K562 (cell line): ENCODE measurements around the gene SLC23A2. TPM values are rescaled to one million over a fixed set of nuclear protein-coding genes. Genes with fewer than 3 reads are reported as not detected.

ENCODE experiments used
- ATAC-seq: fragments of 200-7000 bp; cut with Tn5 transposase; 3 replicates; pipeline ENCODE4 v1.9.1; 2020; ENCODE audit warnings: moderate library complexity
- BruUV-seq: library from RNA; stranded (reverse); fragments of 400-500 nt; replicated peaks from 2 replicates; lab custom pipeline; 2021; lab: Mats Ljungman, UMichigan
- CTCF ChIA-PET: fragments of 300-600 bp; formaldehyde crosslinking; extraction: SDS; loops from one replicate; lab custom pipeline; 2021; ENCODE audit warnings: low intra/inter-chr PET ratio; lab: Yijun Ruan, JAX
- POLR2A ChIA-PET: fragments of 300-600, 350-650 bp; sonication (Branson Sonifier 250); formaldehyde crosslinking; extraction: SDS; loops from one replicate; lab custom pipeline; 2021; ENCODE audit warnings: antibody characterized with exemption, inconsistent platforms; lab: Yijun Ruan, JAX
- DNase-seq, 4 experiments: peaks; one replicate each; pipeline versions ENCODE4 v3.0.0 to v3.0.0-alpha.2; 2011 to 2018; ENCODE audit warnings: low spot score in 3 of 4, mixed read lengths in 3 of 4; ENCODE audit errors: extremely low read depth in 1 of 4
- FAIRE-seq: peaks from 2 replicates; lab custom pipeline; 2011; peaks lifted over from hg19 to GRCh38; lab: Jason Lieb, UNC
- H2AFZ ChIP-seq: 2 replicates; pipeline ENCODE4 v1.6.0; 2011; ENCODE audit warnings: low read depth, low read length, control low read depth, inconsistent platforms
- H3K27ac ChIP-seq: fragments of 200-600 bp; 3 replicates; pipeline ENCODE4 v1.8.0; 2011; ENCODE audit warnings: low read depth, mild to moderate bottlenecking, control low read depth, inconsistent platforms, low read length, moderate library complexity, mixed read lengths; ENCODE audit errors: extremely low read depth
- H3K27me3 ChIP-seq, 2 experiments: fragments of 300-600 bp in 1 of 2; 2 replicates in 1 of 2; 3 replicates in 1 of 2; pipeline versions ENCODE4 v1.6.0 to v1.8.0; 2011; ENCODE audit warnings: inconsistent platforms in 2 of 2, low read length in 2 of 2, mild to moderate bottlenecking in 1 of 2, mixed read lengths in 1 of 2, moderate library complexity in 1 of 2; ENCODE audit not compliant: control insufficient read depth in 2 of 2, insufficient read depth in 2 of 2
- H3K36me3 ChIP-seq: fragments of 300-600 bp; 3 replicates; pipeline ENCODE4 v1.8.0; 2011; ENCODE audit warnings: mild to moderate bottlenecking, low read length, inconsistent platforms; ENCODE audit not compliant: control insufficient read depth, insufficient read depth
- H3K4me1 ChIP-seq, 2 experiments: fragments of 200-600 bp in 1 of 2; replicated peaks in 1 of 2; 2 replicates in 1 of 2; 3 replicates in 1 of 2; pipeline versions ENCODE4 v1.5.1 to v1.8.0; 2011; ENCODE audit warnings: inconsistent platforms in 2 of 2, low read length in 2 of 2, mild to moderate bottlenecking in 1 of 2, mixed read lengths in 1 of 2, moderate library complexity in 1 of 2; ENCODE audit not compliant: control insufficient read depth in 2 of 2, insufficient read depth in 2 of 2
- H3K4me2 ChIP-seq: 2 replicates; pipeline ENCODE4 v1.6.1; 2011; ENCODE audit warnings: low read length, control low read depth, inconsistent platforms, mixed read lengths; ENCODE audit not compliant: insufficient read depth
- H3K4me3 ChIP-seq: fragments of 200-600 bp; sonication (generic), shearing (Covaris generic); 2 replicates; pipeline ENCODE4 v1.5.1; 2016; ENCODE audit warnings: control low read depth, inconsistent platforms
- H3K79me2 ChIP-seq: fragments of 200-600 bp; 3 replicates; pipeline ENCODE4 v1.8.0; 2011; ENCODE audit warnings: low read length, inconsistent platforms; ENCODE audit not compliant: control insufficient read depth, insufficient read depth
- H3K9ac ChIP-seq, 2 experiments: 2 replicates each; pipeline versions ENCODE4 v1.6.0 to v1.6.1; 2011; ENCODE audit warnings: low read depth in 2 of 2, low read length in 2 of 2, control low read depth in 1 of 2, inconsistent platforms in 1 of 2, mild to moderate bottlenecking in 1 of 2, mixed read lengths in 1 of 2; ENCODE audit not compliant: insufficient read depth in 1 of 2
- H3K9me1 ChIP-seq: one replicate; pipeline ENCODE4 v1.6.0; 2011; ENCODE audit warnings: inconsistent platforms, mild to moderate bottlenecking, low read length, moderate library complexity; ENCODE audit not compliant: control insufficient read depth, insufficient read depth
- H3K9me3 ChIP-seq: replicated peaks from 2 replicates; pipeline ENCODE4 v1.5.1; 2011; ENCODE audit warnings: low read depth, low read length, inconsistent platforms; ENCODE audit not compliant: control insufficient read depth, insufficient read depth
- H4K20me1 ChIP-seq: replicated peaks from 2 replicates; pipeline ENCODE4 v1.6.1; 2011; ENCODE audit warnings: low read length, inconsistent platforms, mixed read lengths; ENCODE audit not compliant: control insufficient read depth, insufficient read depth
- CHD7 ChIP-seq: fragments of 200-600 bp; sonication (generic); IDR thresholded peaks from one replicate; pipeline ENCODE4 v1.6.1; 2012; ENCODE audit warnings: mild to moderate bottlenecking, low read depth, low read length, inconsistent platforms
- CLOCK ChIP-seq: fragments of 250-450 bp; sonication (Bioruptor Pico); IDR thresholded peaks from 2 replicates; pipeline ENCODE4 v1.4.0; 2020; ENCODE audit warnings: mild to moderate bottlenecking, moderate library complexity, borderline replicate concordance
- FOXJ2 ChIP-seq: fragments of 200-800 bp; sonication (Bioruptor generic); IDR thresholded peaks from 2 replicates; pipeline ENCODE4 v1.6.1; 2016; ENCODE audit warnings: missing genetic modification characterization, missing compliant biosample characterization
- WGBS: fragments of 100-300 bp; shearing (Covaris generic); methylation state at CpG from one replicate; pipeline ENCODE4 v1.1.6; 2016; ENCODE audit warnings: low coverage, mixed read lengths; ENCODE audit not compliant: insufficient coverage; ENCODE audit errors: missing lambda C conversion rate; 5-methylcytosine and 5-hydroxymethylcytosine counted together
- in situ Hi-C: fragments of 300-500 bp; cut with MboI; formaldehyde crosslinking; loops from 4 replicates; pipeline ENCODE4 v1.15.0; 2018; ENCODE audit warnings: inconsistent platforms, mixed read lengths
- intact Hi-C: fragments of 100-400 bp; cut with micrococcal nuclease; formaldehyde crosslinking; loops from 2 replicates; pipeline ENCODE4 v1.14.2; 2022
- polyA plus RNA-seq, 8 experiments: library from polyadenylated mRNA; depleted of rRNA in 4 of 8; stranded (reverse) in 5 of 8; unstranded in 3 of 8; fragments of >200 nt; fragmentation: Nextera tagmentation in 2 of 8; fragmentation: Illumina TruSeq in 1 of 8; extraction: Ambion mirVana in 2 of 8; extraction: Trizol in 1 of 8; gene quantifications; 2 replicates each; pipeline versions ENCODE4 v1.2.1 to v1.2.3, GENCODE V29; 2011 to 2014; ENCODE audit warnings: inconsistent platforms in 1 of 8, missing spikeins in 1 of 8
- total RNA-seq, 7 experiments: library from RNA; depleted of rRNA in 6 of 7; stranded (reverse); fragments of >200 nt in 6 of 7; fragmentation: Illumina TruSeq in 2 of 7; extraction: Trizol in 2 of 7; gene quantifications; 2 replicates each; pipeline versions ENCODE4 v1.2.1 to v1.2.3, GENCODE V29; 2011 to 2021; ENCODE audit warnings: low replicate concordance in 1 of 7

The SLC23A2 gene
- total and polyA plus RNA-seq, 9 of the 15 experiments (the other 6 are each of a cell fraction or from before 2014, with no cell fraction given): 0.39 to 6.7 (median 3.2) TPM

GRCh38 chr20:4811661-4812181 lies 189.6 kb downstream of the SLC23A2 start:
- DNase-seq (no peak), ATAC-seq (no peak), FAIRE-seq (no peak)
- H3K27ac ChIP-seq: no peak overlapping the region
- no peaks in the 10 kb centered on the region for H4K20me1 ChIP-seq
- no peaks in the 10 kb centered on the region for H3K79me2 ChIP-seq
- 0% methylated on average over 2 of the region's 8 CpGs for WGBS
- BruUV-seq: no TSS peak
- H3K4me2 ChIP-seq: no peak overlapping the region
- in situ Hi-C loops: no loop called here
- H3K9ac ChIP-seq: no peak overlapping the region
- CTCF ChIA-PET: no interaction called here
- no peaks in the 10 kb centered on the region; a peak in 1 of 5 replicates for H3K4me1 ChIP-seq
- no peak overlapping the region for H2AFZ ChIP-seq
- H3K9me3 ChIP-seq: no peaks in the 10 kb centered on the region
- intact Hi-C loops: no loop called here
- no peaks in the 10 kb centered on the region for H3K36me3 ChIP-seq
- no peak overlapping the region for H3K4me3 ChIP-seq
- H3K27me3 ChIP-seq: peaks cover 5 to 38% of the 10 kb centered on the region in 2 experiments; a peak in 3 of 5 replicates
- H3K9me1 ChIP-seq: no peaks in the 10 kb centered on the region
- no peak for TF ChIP-seq CHD7
- no peak for TF ChIP-seq FOXJ2 (tag)
- TF ChIP-seq CLOCK: no peak
- POLR2A ChIA-PET: interaction anchor here (1.1 kb wide), 1 partner anchor 8 kb away, joined by 5 read pairs; no protein-coding TSS in a partner anchor
